Right cardiac atrium (tissue), 5 donors: ENCODE results near the gene ZNF516. TPM values are rescaled to one million over a fixed set of nuclear protein-coding genes. Genes with fewer than 3 reads are reported as not detected.
A peak's percentile ranks its signal among the peaks of the same experiment; 100 is the strongest.

ENCODE experiments used
- ATAC-seq, 2 donors: fragments of 200-7000 bp; cut with Tn5 transposase; one replicate each; pipeline versions ENCODE4 v1.8.0 to v1.9.1; 2020; ENCODE audit warnings: moderate library complexity in 2 of 2, mild to moderate bottlenecking in 1 of 2
- DNase-seq, 3 donors: peaks; one replicate each; pipeline ENCODE4 v3.0.0-alpha.2; 2020
- H3K27ac ChIP-seq: one replicate; pipeline ENCODE4 v1.5.1; 2013; ENCODE audit warnings: mild to moderate bottlenecking, low read length, control low read depth, moderate library complexity
- H3K27me3 ChIP-seq: one replicate; pipeline ENCODE4 v1.6.1; 2013; ENCODE audit not compliant: control insufficient read depth, insufficient read depth
- H3K4me1 ChIP-seq: one replicate; pipeline ENCODE4 v1.6.1; 2013; ENCODE audit warnings: low read length; ENCODE audit not compliant: control insufficient read depth, insufficient read depth
- H3K4me3 ChIP-seq: one replicate; pipeline ENCODE4 v1.5.1; 2013; ENCODE audit warnings: low read length, control low read depth
- H3K9me3 ChIP-seq: one replicate; pipeline ENCODE4 v1.6.1; 2013; ENCODE audit warnings: low read length; ENCODE audit not compliant: control insufficient read depth
- WGBS: extraction: QIAGEN DNeasy Blood & Tissue Kit; methylation state at CpG from one replicate; pipeline ENCODE4 v1.1.7; 2013; 5-methylcytosine and 5-hydroxymethylcytosine counted together
- intact Hi-C, 4 donors: fragments of 100-400 bp; cut with DNase I; formaldehyde crosslinking; loops; one replicate each; pipeline versions ENCODE4 v1.11.0 to v1.14.0; 2022 to 2023
- polyA plus RNA-seq: library from polyadenylated mRNA; stranded (reverse); fragments of 200-250 nt; gene quantifications from one replicate; pipeline ENCODE4 v1.2.3, GENCODE V29; 2013
- total RNA-seq, 4 donors: library from RNA; stranded (reverse); fragmentation: NEBNext Ultra II Directional; extraction: Animal tissue kit (Norgen Biotek cat#: 25700); gene quantifications; one replicate each; pipeline ENCODE4 v1.2.1, GENCODE V29; 2021
- donor health status: healthy with polysubstance abuse.
- donor health status: DM: no; HTN: yes; CAD: no.
- donor health status: DM: no; HTN: no; CAD: no.
- donor health status: DM: no; HTN: yes; CAD: no; lungs with severe emphysema.
- donor health status: DM: yes; HTN: yes; CAD: no.

Gene ZNF516
- total and polyA plus RNA-seq, 5 donors: 4.8 to 16.2 (median 11.2) TPM

- intact Hi-C loops: loop anchor here in 1 of 4 donors (10.0 kb wide), 1 partner anchor 63 kb away; no protein-coding TSS in a partner anchor
- H3K27ac ChIP-seq: no peak overlapping the region
- H3K4me3 ChIP-seq: no peak overlapping the region
- WGBS: 91% methylated on average over 17 of the region's 17 CpGs
- no peaks in the 10 kb centered on the region for H3K9me3 ChIP-seq
- no peak for DNase-seq
- no peaks in the 10 kb centered on the region for H3K27me3 ChIP-seq
- H3K4me1 ChIP-seq: no peaks in the 10 kb centered on the region
- no peak for ATAC-seq
Observed at GRCh38 chr18:76507830-76508385, 12.9 kb upstream of the ZNF516 start.

GRCh38 chr18:76506974-76507764, 12.1 kb upstream of the ZNF516 start:
- DNase-seq (no peak), ATAC-seq (no peak)
- Histone ChIP-seq H3K27me3 (no peaks in the 10 kb centered on the region), H3K4me3 (no peak overlapping the region), H3K9me3 (no peaks in the 10 kb centered on the region), H3K27ac (no peak overlapping the region), H3K4me1 (no peaks in the 10 kb centered on the region)
- intact Hi-C loops: loop anchor here in 1 of 4 donors (10.0 kb wide), 1 partner anchor 62 kb away; no protein-coding TSS in a partner anchor
- WGBS: 92% methylated on average over 21 of the region's 21 CpGs

GRCh38 chr18:76506395-76506794, 11.4 kb upstream of the ZNF516 start:
- H3K27ac ChIP-seq: no peak overlapping the region
- ATAC-seq: no peak
- H3K4me3 ChIP-seq: no peak overlapping the region
- no peak for DNase-seq
- H3K27me3 ChIP-seq: no peaks in the 10 kb centered on the region
- intact Hi-C loops: loop anchor here in 1 of 4 donors (10.0 kb wide), 1 partner anchor 62 kb away; no protein-coding TSS in a partner anchor
- no peaks in the 10 kb centered on the region for H3K9me3 ChIP-seq
- WGBS: 89% methylated on average over 9 of the region's 9 CpGs
- no peaks in the 10 kb centered on the region for H3K4me1 ChIP-seq

GRCh38 chr18:76505614-76506013, 10.6 kb upstream of the ZNF516 start:
- no peaks in the 10 kb centered on the region for H3K4me1 ChIP-seq
- ATAC-seq: no peak
- H3K9me3 ChIP-seq: no peaks in the 10 kb centered on the region
- no peak for DNase-seq
- intact Hi-C loops: loop anchor here in 1 of 4 donors (10.0 kb wide), 1 partner anchor 61 kb away; no protein-coding TSS in a partner anchor
- no peak overlapping the region for H3K4me3 ChIP-seq
- H3K27ac ChIP-seq: no peak overlapping the region
- WGBS: 90% methylated on average over 2 of the region's 2 CpGs
- no peaks in the 10 kb centered on the region for H3K27me3 ChIP-seq

GRCh38 chr18:76504749-76505148, 9.7 kb upstream of the ZNF516 start:
- H3K4me1 ChIP-seq: no peaks in the 10 kb centered on the region
- no peak for DNase-seq
- intact Hi-C loops: loop anchor here in 1 of 4 donors (10.0 kb wide), 1 partner anchor 60 kb away; no protein-coding TSS in a partner anchor
- WGBS: 74% methylated on average over 5 of the region's 5 CpGs
- no peaks in the 10 kb centered on the region for H3K27me3 ChIP-seq
- H3K4me3 ChIP-seq: no peak overlapping the region
- no peak for ATAC-seq
- H3K9me3 ChIP-seq: no peaks in the 10 kb centered on the region
- H3K27ac ChIP-seq: no peak overlapping the region

- DNase-seq (peak in 1 of 3 donors; percentile 50), ATAC-seq (peak in 1 of 2 donors; percentile 60)
- Histone ChIP-seq H3K27ac (no peak overlapping the region), H3K4me3 (no peak overlapping the region), H3K9me3 (no peaks in the 10 kb centered on the region), H3K4me1 (no peaks in the 10 kb centered on the region), H3K27me3 (no peaks in the 10 kb centered on the region)
- intact Hi-C loops: loop anchor here in 1 of 4 donors (10.0 kb wide), 1 partner anchor 59 kb away; no protein-coding TSS in a partner anchor
- WGBS: 71% methylated on average over 15 of the region's 15 CpGs
Observed at GRCh38 chr18:76503649-76504386, 8.8 kb upstream of the ZNF516 start.

- Histone ChIP-seq H3K27ac (no peak overlapping the region), H3K4me1 (no peaks in the 10 kb centered on the region), H3K9me3 (no peaks in the 10 kb centered on the region), H3K27me3 (no peaks in the 10 kb centered on the region), H3K4me3 (no peak overlapping the region)
- intact Hi-C loops: loop anchor here in 1 of 4 donors (10.0 kb wide), 1 partner anchor 58 kb away; no protein-coding TSS in a partner anchor
- WGBS: 87% methylated on average over 7 of the region's 7 CpGs
- ATAC-seq (no peak), DNase-seq (no peak)
Observed at GRCh38 chr18:76502551-76502950, 7.5 kb upstream of the ZNF516 start.

- 72% methylated on average over 10 of the region's 10 CpGs for WGBS
- intact Hi-C loops: loop anchor here in 2 of 4 donors (10.0 kb wide), 2 partner anchors 55 to 95 kb away; no protein-coding TSS in a partner anchor
- H3K4me3 ChIP-seq: no peak overlapping the region
- DNase-seq (no peak), ATAC-seq (no peak)
- no peaks in the 10 kb centered on the region for H3K9me3 ChIP-seq
- no peaks in the 10 kb centered on the region for H3K27me3 ChIP-seq
- H3K4me1 ChIP-seq: no peaks in the 10 kb centered on the region
- H3K27ac ChIP-seq: no peak overlapping the region
Observed at GRCh38 chr18:76499637-76500340, 4.7 kb upstream of the ZNF516 start.

- H3K27me3 ChIP-seq: no peaks in the 10 kb centered on the region
- H3K9me3 ChIP-seq: no peaks in the 10 kb centered on the region
- WGBS: 77% methylated on average over 8 of the region's 8 CpGs
- H3K27ac ChIP-seq: no peak overlapping the region
- DNase-seq (no peak), ATAC-seq (no peak)
- no peak overlapping the region for H3K4me3 ChIP-seq
- intact Hi-C loops: loop anchor here in 1 of 4 donors (10.0 kb wide), 1 partner anchor 94 kb away; no protein-coding TSS in a partner anchor
- no peaks in the 10 kb centered on the region for H3K4me1 ChIP-seq
Observed at GRCh38 chr18:76499021-76499420, 4.0 kb upstream of the ZNF516 start.

- H3K9me3 ChIP-seq: no peaks in the 10 kb centered on the region
- intact Hi-C loops: loop anchor here in 1 of 4 donors (10.0 kb wide), 1 partner anchor 93 kb away; no protein-coding TSS in a partner anchor
- H3K4me3 ChIP-seq: no peak overlapping the region
- 23% methylated on average over 6 of the region's 6 CpGs for WGBS
- H3K27ac ChIP-seq: no peak overlapping the region
- DNase-seq (no peak), ATAC-seq (no peak)
- no peaks in the 10 kb centered on the region for H3K27me3 ChIP-seq
- H3K4me1 ChIP-seq: no peaks in the 10 kb centered on the region
Observed at GRCh38 chr18:76498064-76498463, 3.0 kb upstream of the ZNF516 start.
